Measurements from ENCODE around the gene PXN. TPM values are rescaled to one million over a fixed set of nuclear protein-coding genes. Genes with fewer than 3 reads are reported as not detected.

PXN gene
- total and polyA plus RNA-seq, 4 donors, result 6.0 to 13.1 (median 12.3) TPM

- no peak for DNase-seq (ENCODE audit: low spot score)
- TF ChIP-seq, protein P1, sequence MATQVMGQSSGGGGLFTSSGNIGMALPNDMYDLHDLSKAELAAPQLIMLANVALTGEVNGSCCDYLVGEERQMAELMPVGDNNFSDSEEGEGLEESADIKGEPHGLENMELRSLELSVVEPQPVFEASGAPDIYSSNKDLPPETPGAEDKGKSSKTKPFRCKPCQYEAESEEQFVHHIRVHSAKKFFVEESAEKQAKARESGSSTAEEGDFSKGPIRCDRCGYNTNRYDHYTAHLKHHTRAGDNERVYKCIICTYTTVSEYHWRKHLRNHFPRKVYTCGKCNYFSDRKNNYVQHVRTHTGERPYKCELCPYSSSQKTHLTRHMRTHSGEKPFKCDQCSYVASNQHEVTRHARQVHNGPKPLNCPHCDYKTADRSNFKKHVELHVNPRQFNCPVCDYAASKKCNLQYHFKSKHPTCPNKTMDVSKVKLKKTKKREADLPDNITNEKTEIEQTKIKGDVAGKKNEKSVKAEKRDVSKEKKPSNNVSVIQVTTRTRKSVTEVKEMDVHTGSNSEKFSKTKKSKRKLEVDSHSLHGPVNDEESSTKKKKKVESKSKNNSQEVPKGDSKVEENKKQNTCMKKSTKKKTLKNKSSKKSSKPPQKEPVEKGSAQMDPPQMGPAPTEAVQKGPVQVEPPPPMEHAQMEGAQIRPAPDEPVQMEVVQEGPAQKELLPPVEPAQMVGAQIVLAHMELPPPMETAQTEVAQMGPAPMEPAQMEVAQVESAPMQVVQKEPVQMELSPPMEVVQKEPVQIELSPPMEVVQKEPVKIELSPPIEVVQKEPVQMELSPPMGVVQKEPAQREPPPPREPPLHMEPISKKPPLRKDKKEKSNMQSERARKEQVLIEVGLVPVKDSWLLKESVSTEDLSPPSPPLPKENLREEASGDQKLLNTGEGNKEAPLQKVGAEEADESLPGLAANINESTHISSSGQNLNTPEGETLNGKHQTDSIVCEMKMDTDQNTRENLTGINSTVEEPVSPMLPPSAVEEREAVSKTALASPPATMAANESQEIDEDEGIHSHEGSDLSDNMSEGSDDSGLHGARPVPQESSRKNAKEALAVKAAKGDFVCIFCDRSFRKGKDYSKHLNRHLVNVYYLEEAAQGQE (IDR thresholded peaks at IDR 0.05), result no peak
- TF ChIP-seq, protein P2, sequence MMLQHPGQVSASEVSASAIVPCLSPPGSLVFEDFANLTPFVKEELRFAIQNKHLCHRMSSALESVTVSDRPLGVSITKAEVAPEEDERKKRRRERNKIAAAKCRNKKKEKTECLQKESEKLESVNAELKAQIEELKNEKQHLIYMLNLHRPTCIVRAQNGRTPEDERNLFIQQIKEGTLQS (IDR thresholded peaks at IDR 0.05), result no peak
- TF ChIP-seq FOXA1 (IDR thresholded peaks at IDR 0.05) (no peak), SP1 (IDR thresholded peaks at IDR 0.05) (no peak), EGR1 (IDR thresholded peaks at IDR 0.05; ENCODE audit: low read depth in 2 of 2) (no peak), JUND (IDR thresholded peaks at IDR 0.05) (no peak), RAD21 (IDR thresholded peaks at IDR 0.05) (no peak), GABPA (IDR thresholded peaks at IDR 0.05 in 1 of 2, conservative IDR thresholded peaks at IDR 0.05 in 1 of 2) (no peak)
- Histone ChIP-seq H3K4me3 (ENCODE audit: low read depth in 1 of 3, low read length in 3 of 3) (peak overlapping the region; percentile 72 to 90 (median 73)), H3K4me1 (ENCODE audit: control insufficient read depth in 4 of 4, insufficient read depth in 4 of 4, low read length in 3 of 4) (peaks cover 4 to 48% (median 29%) of the 10 kb centered on the region in 4 donors), H3K9me3 (ENCODE audit: control insufficient read depth in 4 of 4, low read length in 3 of 4) (no peaks in the 10 kb centered on the region), H3K9ac (ENCODE audit: low read depth in 1 of 2, low read length in 2 of 2) (peak overlapping the region; percentile 28 to 71), H3K27ac (ENCODE audit: low read depth in 1 of 2, low read length in 2 of 2) (peak overlapping the region; percentile 67 to 84), H3K36me3 (ENCODE audit: control insufficient read depth in 4 of 4, insufficient read depth in 3 of 4, low read depth in 1 of 4, low read length in 3 of 4) (no peaks in the 10 kb centered on the region), H3K27me3 (ENCODE audit: control insufficient read depth in 4 of 4, insufficient read depth in 4 of 4, low read length in 3 of 4) (no peaks in the 10 kb centered on the region)
- WGBS, result 68% methylated on average over 15 of the region's 15 CpGs
These were observed 1.2 kb downstream of the PXN start for GRCh38 chr12:120264086-120264903.

DNA sequence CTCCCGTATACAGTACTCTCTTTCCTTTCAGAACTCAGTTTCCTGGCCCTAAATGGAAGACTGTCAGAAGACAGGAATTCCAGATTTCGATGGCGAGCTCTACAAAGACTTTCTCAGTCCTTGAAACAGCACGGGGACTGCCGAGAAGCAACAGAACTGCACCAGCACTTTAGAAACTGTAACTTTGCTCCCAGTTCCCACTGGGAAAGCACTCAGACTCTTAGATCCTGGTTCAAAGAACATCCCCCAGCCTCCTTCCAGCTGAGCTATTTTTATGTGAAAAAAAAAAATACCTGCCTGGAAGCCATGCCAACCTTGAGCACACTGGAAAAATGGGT, 1.8 kb downstream of the PXN start:
- no peak for TF ChIP-seq YY1 (IDR thresholded peaks at IDR 0.05)
- no peak for TF ChIP-seq HNF4G (IDR thresholded peaks at IDR 0.05)
- TF ChIP-seq FOXA2 (IDR thresholded peaks at IDR 0.05), result no peak
- TF ChIP-seq, protein P3, sequence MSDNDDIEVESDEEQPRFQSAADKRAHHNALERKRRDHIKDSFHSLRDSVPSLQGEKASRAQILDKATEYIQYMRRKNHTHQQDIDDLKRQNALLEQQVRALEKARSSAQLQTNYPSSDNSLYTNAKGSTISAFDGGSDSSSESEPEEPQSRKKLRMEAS (IDR thresholded peaks at IDR 0.05), result no peak
- TF ChIP-seq CTCF (IDR thresholded peaks at IDR 0.05; ENCODE audit: low read depth, low read length, missing input control), result no peak
- no peak for TF ChIP-seq HNF4A (conservative IDR thresholded peaks at IDR 0.05)
- TF ChIP-seq, protein P4, sequence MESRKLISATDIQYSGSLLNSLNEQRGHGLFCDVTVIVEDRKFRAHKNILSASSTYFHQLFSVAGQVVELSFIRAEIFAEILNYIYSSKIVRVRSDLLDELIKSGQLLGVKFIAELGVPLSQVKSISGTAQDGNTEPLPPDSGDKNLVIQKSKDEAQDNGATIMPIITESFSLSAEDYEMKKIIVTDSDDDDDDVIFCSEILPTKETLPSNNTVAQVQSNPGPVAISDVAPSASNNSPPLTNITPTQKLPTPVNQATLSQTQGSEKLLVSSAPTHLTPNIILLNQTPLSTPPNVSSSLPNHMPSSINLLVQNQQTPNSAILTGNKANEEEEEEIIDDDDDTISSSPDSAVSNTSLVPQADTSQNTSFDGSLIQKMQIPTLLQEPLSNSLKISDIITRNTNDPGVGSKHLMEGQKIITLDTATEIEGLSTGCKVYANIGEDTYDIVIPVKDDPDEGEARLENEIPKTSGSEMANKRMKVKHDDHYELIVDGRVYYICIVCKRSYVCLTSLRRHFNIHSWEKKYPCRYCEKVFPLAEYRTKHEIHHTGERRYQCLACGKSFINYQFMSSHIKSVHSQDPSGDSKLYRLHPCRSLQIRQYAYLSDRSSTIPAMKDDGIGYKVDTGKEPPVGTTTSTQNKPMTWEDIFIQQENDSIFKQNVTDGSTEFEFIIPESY (IDR thresholded peaks at IDR 0.05), result no peak
- TF ChIP-seq, protein P1 (IDR thresholded peaks at IDR 0.05), result no peak
- TF ChIP-seq RXRA (IDR thresholded peaks at IDR 0.05), result no peak
- no peak for TF ChIP-seq NR2F2 (IDR thresholded peaks at IDR 0.05)
- no peak for TF ChIP-seq EGR1 (IDR thresholded peaks at IDR 0.05; ENCODE audit: low read depth in 2 of 2)
- TF ChIP-seq, protein P2 (IDR thresholded peaks at IDR 0.05), result no peak
- TF ChIP-seq SP1 (IDR thresholded peaks at IDR 0.05), result no peak
- TF ChIP-seq RAD21 (IDR thresholded peaks at IDR 0.05), result no peak
- no peak for TF ChIP-seq JUND (IDR thresholded peaks at IDR 0.05)
- no peak for TF ChIP-seq TAF1 (conservative IDR thresholded peaks at IDR 0.05)
- TF ChIP-seq GABPA (IDR thresholded peaks at IDR 0.05 in 1 of 2, conservative IDR thresholded peaks at IDR 0.05 in 1 of 2), result no peak
- TF ChIP-seq FOXA1 (IDR thresholded peaks at IDR 0.05), result no peak
- H3K9ac ChIP-seq (ENCODE audit: low read depth in 1 of 2, low read length in 2 of 2), result peak overlapping the region; percentile 28 to 55
- peak overlapping the region; percentile 67 to 84 for H3K27ac ChIP-seq (ENCODE audit: low read depth in 1 of 2, low read length in 2 of 2)
- H3K9me3 ChIP-seq (ENCODE audit: control insufficient read depth in 4 of 4, low read length in 3 of 4), result no peaks in the 10 kb centered on the region
- H3K4me3 ChIP-seq (ENCODE audit: low read depth in 1 of 3, low read length in 3 of 3), result peak overlapping the region; percentile 14 to 90 (median 73)
- DNase-seq (ENCODE audit: low spot score), result no peak
- 79% methylated on average over 5 of the region's 5 CpGs for WGBS
- H3K36me3 ChIP-seq (ENCODE audit: control insufficient read depth in 4 of 4, insufficient read depth in 3 of 4, low read depth in 1 of 4, low read length in 3 of 4), result no peaks in the 10 kb centered on the region
- peaks cover 4 to 48% (median 29%) of the 10 kb centered on the region in 4 donors for H3K4me1 ChIP-seq (ENCODE audit: control insufficient read depth in 4 of 4, insufficient read depth in 4 of 4, low read length in 3 of 4)
- no peaks in the 10 kb centered on the region for H3K27me3 ChIP-seq (ENCODE audit: control insufficient read depth in 4 of 4, insufficient read depth in 4 of 4, low read length in 3 of 4)
